Neural progenitor cell (in vitro differentiated cells): ENCODE data around the gene PDE8B. TPM values are rescaled to one million over a fixed set of nuclear protein-coding genes. Genes with fewer than 3 reads are reported as not detected.

ENCODE experiments used
- DNase-seq: peaks from one replicate; pipeline ENCODE4 v3.0.0-alpha.2; 2016; ENCODE audit warnings: low spot score
- H2AFZ ChIP-seq: fragments of 200-600 bp; sonication (generic); replicated peaks from 2 replicates; pipeline ENCODE4 v1.6.1; 2016; ENCODE audit warnings: antibody characterized with exemption
- H3F3A ChIP-seq: fragments of 200-600 bp; sonication (generic); 2 replicates; pipeline ENCODE4 v1.6.1; 2016; ENCODE audit warnings: antibody characterized with exemption, low read depth
- H3K27ac ChIP-seq: fragments of 200-600 bp; sonication (generic); 2 replicates; pipeline ENCODE4 v1.5.1; 2016; ENCODE audit warnings: mild to moderate bottlenecking
- H3K27me3 ChIP-seq: fragments of 200-600 bp; sonication (generic); 2 replicates; pipeline ENCODE4 v1.6.1; 2016; ENCODE audit warnings: mild to moderate bottlenecking, moderate library complexity
- H3K36me3 ChIP-seq: fragments of 200-600 bp; sonication (generic); 2 replicates; pipeline ENCODE4 v1.5.1; 2016
- H3K4me1 ChIP-seq: fragments of 200-600 bp; sonication (generic); 2 replicates; pipeline ENCODE4 v1.6.1; 2016; ENCODE audit warnings: mixed run types
- H3K4me2 ChIP-seq: fragments of 200-600 bp; sonication (generic); 2 replicates; pipeline ENCODE4 v1.6.1; 2016
- H3K4me3 ChIP-seq: fragments of 200-600 bp; sonication (generic); 2 replicates; pipeline ENCODE4 v1.5.1; 2016
- H3K79me2 ChIP-seq: fragments of 200-600 bp; sonication (generic); 2 replicates; pipeline ENCODE4 v1.6.1; 2016; ENCODE audit warnings: low read depth
- H3K9ac ChIP-seq: fragments of 200-600 bp; sonication (generic); 2 replicates; pipeline ENCODE4 v1.6.1; 2016
- H3K9me3 ChIP-seq: fragments of 200-600 bp; sonication (generic); 2 replicates; pipeline ENCODE4 v1.5.1; 2016; ENCODE audit warnings: low read depth
- H4K20me1 ChIP-seq: fragments of 200-600 bp; sonication (generic); 2 replicates; pipeline ENCODE4 v1.6.1; 2016; ENCODE audit warnings: low read depth
- H3K27ac Mint-ChIP-seq: 3 replicates; pipeline ENCODE4 v1.8.0; 2021; ENCODE audit warnings: mixed read lengths
- H3K27me3 Mint-ChIP-seq: 2 replicates; pipeline ENCODE4 v1.8.0; 2022; ENCODE audit warnings: low read depth, mild to moderate bottlenecking, inconsistent platforms, moderate library complexity, mixed read lengths; ENCODE audit not compliant: insufficient read depth
- H3K36me3 Mint-ChIP-seq: 3 replicates; pipeline ENCODE4 v1.8.0; 2021; ENCODE audit warnings: mixed read lengths
- H3K4me1 Mint-ChIP-seq: 3 replicates; pipeline ENCODE4 v1.8.0; 2021; ENCODE audit warnings: mixed read lengths
- H3K4me3 Mint-ChIP-seq: 3 replicates; pipeline ENCODE4 v1.8.0; 2021; ENCODE audit warnings: mild to moderate bottlenecking, moderate library complexity, mixed read lengths
- H3K9me3 Mint-ChIP-seq: 3 replicates; pipeline ENCODE4 v1.8.0; 2020; ENCODE audit warnings: mixed read lengths
- EZH2 ChIP-seq: fragments of 200-600 bp; sonication (generic); IDR thresholded peaks from 2 replicates; pipeline ENCODE4 v1.6.1; 2017; ENCODE audit warnings: antibody characterized with exemption, mild to moderate bottlenecking, moderate library complexity
- EZH2phosphoT487 ChIP-seq: fragments of 200-600 bp; sonication (generic); IDR thresholded peaks from 2 replicates; pipeline ENCODE4 v1.6.1; 2017; ENCODE audit warnings: antibody characterized with exemption
- total RNA-seq: library from RNA; depleted of rRNA; stranded (reverse); fragments of >200 nt; gene quantifications from 2 replicates; pipeline ENCODE4 v1.2.3, GENCODE V29; 2015; ENCODE audit warnings: low replicate concordance
- TF ChIP-seq, protein P1 (sequence below): fragments of 200-600 bp; sonication (generic); IDR thresholded peaks from 2 replicates; pipeline ENCODE4 v1.5.1; 2017; ENCODE audit warnings: antibody characterized with exemption, mild to moderate bottlenecking

PDE8B gene
- total RNA-seq, 1 donor from 2014 or later, result 4.3 TPM

DNA sequence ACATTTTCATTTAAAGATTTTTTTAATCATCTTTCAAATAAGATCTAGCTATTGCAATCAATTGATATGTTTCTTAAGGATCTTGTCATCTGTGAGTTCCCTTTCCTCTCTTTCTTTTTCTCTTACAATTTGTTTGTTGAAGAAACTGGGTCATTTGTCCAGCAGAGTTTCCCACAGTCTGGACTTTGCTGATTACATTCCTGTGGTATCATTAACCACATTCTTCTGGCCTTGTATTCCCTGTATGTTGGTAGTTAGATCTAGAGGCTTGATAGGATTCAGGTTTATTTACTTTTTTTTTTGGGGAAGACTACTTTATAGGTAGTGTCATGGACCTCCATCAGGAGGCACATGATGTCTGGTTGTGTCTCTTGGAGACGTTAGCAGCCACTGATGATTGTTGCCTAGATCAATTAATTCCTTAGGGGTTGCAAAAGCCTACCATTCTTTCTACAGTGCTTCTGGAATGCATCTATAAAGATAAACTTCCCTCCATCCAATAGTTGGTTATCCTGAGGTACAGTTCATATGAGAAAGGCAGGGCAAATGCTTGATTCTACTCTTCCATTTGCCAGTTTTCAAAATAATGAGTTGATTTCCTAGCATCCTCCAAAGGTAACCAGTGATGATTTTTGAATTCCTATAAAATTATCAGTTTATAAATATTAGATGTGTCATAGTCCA is 14.3 kb downstream of the PDE8B start:
- H3K9me3 Mint-ChIP-seq, result no peaks in the 10 kb centered on the region
- H4K20me1 ChIP-seq, result no peaks in the 10 kb centered on the region
- H3K27ac Mint-ChIP-seq, result no peak overlapping the region

GRCh38 chr5:77225531-77225930 is 15.1 kb downstream of the PDE8B start:
- Histone ChIP-seq H3K27ac (no peak overlapping the region), H3K79me2 (no peaks in the 10 kb centered on the region), H3K9me3 (no peaks in the 10 kb centered on the region), H3K9ac (no peak overlapping the region), H2AFZ (no peak overlapping the region), H3K36me3 (no peaks in the 10 kb centered on the region), H3K27me3 (peaks cover 39% of the 10 kb centered on the region), H3F3A (no peaks in the 10 kb centered on the region), H3K4me2 (no peak overlapping the region), H4K20me1 (no peaks in the 10 kb centered on the region), H3K4me1 (no peaks in the 10 kb centered on the region), H3K4me3 (no peak overlapping the region)
- Mint-ChIP-seq H3K4me1 (no peaks in the 10 kb centered on the region), H3K27me3 (no peaks in the 10 kb centered on the region), H3K9me3 (no peaks in the 10 kb centered on the region), H3K4me3 (no peak overlapping the region), H3K36me3 (no peaks in the 10 kb centered on the region), H3K27ac (no peak overlapping the region)
- no peak for DNase-seq
- TF ChIP-seq EZH2 (no peak), EZH2phosphoT487 (no peak)
- TF ChIP-seq, protein P1, sequence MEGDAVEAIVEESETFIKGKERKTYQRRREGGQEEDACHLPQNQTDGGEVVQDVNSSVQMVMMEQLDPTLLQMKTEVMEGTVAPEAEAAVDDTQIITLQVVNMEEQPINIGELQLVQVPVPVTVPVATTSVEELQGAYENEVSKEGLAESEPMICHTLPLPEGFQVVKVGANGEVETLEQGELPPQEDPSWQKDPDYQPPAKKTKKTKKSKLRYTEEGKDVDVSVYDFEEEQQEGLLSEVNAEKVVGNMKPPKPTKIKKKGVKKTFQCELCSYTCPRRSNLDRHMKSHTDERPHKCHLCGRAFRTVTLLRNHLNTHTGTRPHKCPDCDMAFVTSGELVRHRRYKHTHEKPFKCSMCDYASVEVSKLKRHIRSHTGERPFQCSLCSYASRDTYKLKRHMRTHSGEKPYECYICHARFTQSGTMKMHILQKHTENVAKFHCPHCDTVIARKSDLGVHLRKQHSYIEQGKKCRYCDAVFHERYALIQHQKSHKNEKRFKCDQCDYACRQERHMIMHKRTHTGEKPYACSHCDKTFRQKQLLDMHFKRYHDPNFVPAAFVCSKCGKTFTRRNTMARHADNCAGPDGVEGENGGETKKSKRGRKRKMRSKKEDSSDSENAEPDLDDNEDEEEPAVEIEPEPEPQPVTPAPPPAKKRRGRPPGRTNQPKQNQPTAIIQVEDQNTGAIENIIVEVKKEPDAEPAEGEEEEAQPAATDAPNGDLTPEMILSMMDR, result no peak

More for the DNA sequence above, 14.3 kb downstream of the PDE8B start:
- no peak overlapping the region for H3K9ac ChIP-seq
- H3K9me3 ChIP-seq, result no peaks in the 10 kb centered on the region
- Mint-ChIP-seq H3K4me1 (no peaks in the 10 kb centered on the region), H3K27me3 (no peaks in the 10 kb centered on the region), H3K4me3 (no peak overlapping the region), H3K36me3 (no peaks in the 10 kb centered on the region)
- no peak for DNase-seq
- H3K36me3 ChIP-seq, result no peaks in the 10 kb centered on the region
- TF ChIP-seq EZH2phosphoT487 (no peak), EZH2 (no peak)
- TF ChIP-seq, protein P1, result no peak
- no peak overlapping the region for H3K4me3 ChIP-seq
- no peak overlapping the region for H3K27ac ChIP-seq
- no peaks in the 10 kb centered on the region for H3K79me2 ChIP-seq
- no peak overlapping the region for H2AFZ ChIP-seq
- H3K27me3 ChIP-seq, result peaks cover 39% of the 10 kb centered on the region
- no peaks in the 10 kb centered on the region for H3F3A ChIP-seq
- no peaks in the 10 kb centered on the region for H3K4me1 ChIP-seq
- no peak overlapping the region for H3K4me2 ChIP-seq

DNA sequence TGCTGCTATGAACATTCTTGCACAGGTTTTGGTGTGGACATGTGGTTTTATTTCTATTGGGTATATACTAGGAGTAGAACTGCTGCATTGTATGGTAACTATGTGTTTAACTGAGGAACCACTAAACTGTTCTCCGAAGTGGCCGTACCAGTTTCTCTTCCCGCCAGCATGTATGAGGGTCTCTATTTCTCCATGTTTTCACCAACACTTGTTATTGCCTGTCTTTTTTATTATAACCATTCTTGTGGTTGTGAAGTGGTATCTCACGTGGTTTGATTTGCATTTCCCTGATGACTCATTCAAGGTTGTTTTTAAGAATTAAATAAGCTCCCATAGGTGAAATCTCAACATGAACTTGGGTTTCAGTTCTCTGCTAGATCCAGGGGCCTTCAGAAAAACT is 19.4 kb downstream of the PDE8B start:
- Mint-ChIP-seq H3K36me3 (no peaks in the 10 kb centered on the region), H3K4me1 (no peaks in the 10 kb centered on the region), H3K9me3 (no peaks in the 10 kb centered on the region), H3K27ac (no peak overlapping the region), H3K27me3 (no peaks in the 10 kb centered on the region), H3K4me3 (no peak overlapping the region)
- TF ChIP-seq EZH2phosphoT487 (no peak), EZH2 (no peak)
- TF ChIP-seq, protein P1, result no peak
- no peaks in the 10 kb centered on the region for H3F3A ChIP-seq
- H4K20me1 ChIP-seq, result no peaks in the 10 kb centered on the region
- no peaks in the 10 kb centered on the region for H3K4me1 ChIP-seq
- H3K9me3 ChIP-seq, result no peaks in the 10 kb centered on the region
- no peak overlapping the region for H3K4me3 ChIP-seq
- H3K36me3 ChIP-seq, result no peaks in the 10 kb centered on the region
- H2AFZ ChIP-seq, result no peak overlapping the region
- no peak overlapping the region for H3K9ac ChIP-seq
- H3K4me2 ChIP-seq, result no peak overlapping the region
- H3K27me3 ChIP-seq, result peaks cover 30% of the 10 kb centered on the region
- no peak for DNase-seq
- H3K79me2 ChIP-seq, result no peaks in the 10 kb centered on the region
- no peak overlapping the region for H3K27ac ChIP-seq
